ENCODE results near the gene LGI2.

The LGI2 gene

GRCh38 chr4:25013756-25014661, 16.7 kb downstream of the LGI2 start:
- H3K4me3 ChIP-seq (replicated peaks in 1 of 2; ENCODE audit: low read depth in 2 of 2, low read length in 2 of 2) = no peak overlapping the region
- no peak for TF ChIP-seq CTCF (IDR thresholded peaks at IDR 0.05; ENCODE audit: low read depth, low read length)
- DNase-seq (ENCODE audit: low read depth in 2 of 2) = no peak

GRCh38 chr4:25012655-25013054, 18.1 kb downstream of the LGI2 start:
- DNase-seq (ENCODE audit: low read depth in 2 of 2) = no peak
- no peak for TF ChIP-seq CTCF (IDR thresholded peaks at IDR 0.05; ENCODE audit: low read depth, low read length)
- no peak overlapping the region for H3K4me3 ChIP-seq (replicated peaks in 1 of 2; ENCODE audit: low read depth in 2 of 2, low read length in 2 of 2)

DNA sequence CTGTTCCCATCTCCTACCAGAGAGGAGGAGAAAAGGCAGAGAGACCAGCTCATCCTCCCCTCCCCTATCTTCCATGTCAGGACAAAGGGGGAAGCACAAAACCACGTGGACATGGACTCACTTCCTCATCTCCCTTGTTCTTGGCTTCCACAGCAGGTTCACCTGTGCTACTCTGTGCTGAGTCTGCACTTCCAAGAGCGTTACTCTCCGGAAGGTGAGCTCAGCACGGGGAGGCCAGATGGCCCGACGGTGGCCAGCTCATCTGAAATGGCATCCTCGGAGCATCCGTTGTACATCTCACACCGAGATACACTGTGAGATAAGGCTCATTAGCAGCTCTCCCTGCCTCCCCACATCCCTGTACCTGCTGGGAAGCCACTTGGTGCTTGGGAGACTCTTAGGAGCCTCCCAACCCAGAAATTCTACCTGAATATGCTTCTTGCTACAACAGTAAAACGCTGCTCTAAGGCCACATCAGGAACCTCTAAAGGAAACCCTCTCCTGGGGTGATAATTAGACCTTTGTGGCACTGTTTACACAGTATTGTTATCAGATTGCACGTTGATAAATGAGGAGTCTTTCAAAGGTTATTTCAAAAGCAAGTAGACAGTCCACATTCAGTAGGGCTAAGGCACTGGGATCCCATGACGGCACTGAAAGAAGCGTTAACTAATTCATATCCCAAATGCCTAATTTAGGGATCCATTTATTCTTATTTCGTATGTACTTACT, 19.4 kb downstream of the LGI2 start:
- TF ChIP-seq CTCF (IDR thresholded peaks at IDR 0.05; ENCODE audit: low read depth, low read length) = no peak
- no peak overlapping the region for H3K4me3 ChIP-seq (replicated peaks in 1 of 2; ENCODE audit: low read depth in 2 of 2, low read length in 2 of 2)
- no peak for DNase-seq (ENCODE audit: low read depth in 2 of 2)

- no peak overlapping the region for H3K4me3 ChIP-seq (replicated peaks in 1 of 2; ENCODE audit: low read depth in 2 of 2, low read length in 2 of 2)
- no peak for DNase-seq (ENCODE audit: low read depth in 2 of 2)
- no peak for TF ChIP-seq CTCF (IDR thresholded peaks at IDR 0.05; ENCODE audit: low read depth, low read length)
Observed at GRCh38 chr4:25007598-25007997, 23.1 kb downstream of the LGI2 start.

DNA sequence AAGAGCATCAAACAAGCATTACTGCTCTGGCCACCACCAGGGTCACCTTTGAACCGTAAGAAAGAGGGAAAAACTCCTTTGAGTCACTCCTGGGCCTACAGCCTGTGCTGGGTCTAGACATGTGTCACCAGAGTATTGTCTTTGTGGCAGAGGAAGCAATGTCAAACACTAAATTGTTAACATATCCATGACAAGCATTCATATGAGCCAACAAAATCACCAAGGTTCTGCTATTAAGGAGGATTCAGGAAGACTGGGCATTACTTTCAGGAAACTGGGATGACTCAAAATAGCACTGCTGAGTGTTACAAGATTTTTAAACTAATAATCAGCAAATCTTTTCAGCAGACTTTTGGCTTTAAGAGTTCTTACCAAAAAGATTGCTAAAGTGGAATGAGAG, 28.1 kb downstream of the LGI2 start:
- DNase-seq (ENCODE audit: low read depth in 2 of 2) = peak; percentile 10 to 35

GRCh38 chr4:25001509-25001908, 29.2 kb downstream of the LGI2 start:
- DNase-seq (ENCODE audit: low read depth in 2 of 2) = no peak
- H3K4me3 ChIP-seq (replicated peaks in 1 of 2; ENCODE audit: low read depth in 2 of 2, low read length in 2 of 2) = no peak overlapping the region
- TF ChIP-seq CTCF (IDR thresholded peaks at IDR 0.05; ENCODE audit: low read depth, low read length) = no peak

More for the DNA sequence above, 28.1 kb downstream of the LGI2 start:
- H3K4me3 ChIP-seq (replicated peaks in 1 of 2; ENCODE audit: low read depth in 2 of 2, low read length in 2 of 2) = no peak overlapping the region
- TF ChIP-seq CTCF (IDR thresholded peaks at IDR 0.05; ENCODE audit: low read depth, low read length) = no peak

All from cardiac fibroblast (primary cell).